Natural killer cell (primary cell): ENCODE measurements around the gene C10orf71. TPM values are rescaled to one million over a fixed set of nuclear protein-coding genes. Genes with fewer than 3 reads are reported as not detected.

Source experiments
- ATAC-seq, 3 donors: fragments of 150-1000 bp in 2 of 3; fragments of 200-7000 bp in 1 of 3; cut with Tn5 transposase; 1 replicate in 1 of 3; 2 replicates in 2 of 3; pipeline ENCODE4 v1.10.0; 2021; ENCODE audit warnings: mild to moderate bottlenecking in 2 of 3, moderate library complexity in 2 of 3
- DNase-seq, 2 donors: peaks; one replicate each; pipeline versions ENCODE4 v3.0.0 to v3.0.0-alpha.2; 2013 to 2021; ENCODE audit warnings: mixed read lengths in 1 of 2
- H3K27ac ChIP-seq: one replicate; pipeline ENCODE4 v1.5.1; 2013; ENCODE audit warnings: mild to moderate bottlenecking, low read length
- H3K27me3 ChIP-seq: one replicate; pipeline ENCODE4 v1.6.1; 2013; ENCODE audit warnings: low read length; ENCODE audit not compliant: control insufficient read depth, insufficient read depth
- H3K36me3 ChIP-seq: one replicate; pipeline ENCODE4 v1.6.1; 2013; ENCODE audit warnings: low read length; ENCODE audit not compliant: control insufficient read depth, insufficient read depth
- H3K4me1 ChIP-seq: one replicate; pipeline ENCODE4 v1.6.1; 2013; ENCODE audit warnings: low read length; ENCODE audit not compliant: control insufficient read depth, insufficient read depth
- H3K4me3 ChIP-seq: one replicate; pipeline ENCODE4 v1.5.1; 2013; ENCODE audit warnings: low read length
- H3K9me3 ChIP-seq: one replicate; pipeline ENCODE4 v1.6.1; 2013; ENCODE audit warnings: low read length; ENCODE audit not compliant: control insufficient read depth, insufficient read depth
- H3K27ac Mint-ChIP-seq, 2 donors: one replicate each; pipeline ENCODE4 v1.8.0; 2022; ENCODE audit warnings: mild to moderate bottlenecking in 2 of 2, mixed read lengths in 2 of 2, moderate library complexity in 1 of 2
- H3K27me3 Mint-ChIP-seq, 2 donors: one replicate each; pipeline ENCODE4 v1.8.0; 2022; ENCODE audit warnings: low read depth in 2 of 2, mixed read lengths in 2 of 2
- H3K36me3 Mint-ChIP-seq: one replicate; pipeline ENCODE4 v1.8.0; 2022; ENCODE audit warnings: mixed read lengths
- H3K4me1 Mint-ChIP-seq, 2 donors: one replicate each; pipeline ENCODE4 v1.8.0; 2022; ENCODE audit warnings: mixed read lengths in 2 of 2
- H3K4me3 Mint-ChIP-seq: one replicate; pipeline ENCODE4 v1.8.0; 2022; ENCODE audit warnings: mild to moderate bottlenecking, moderate library complexity, mixed read lengths
- H3K9me3 Mint-ChIP-seq, 2 donors: one replicate each; pipeline ENCODE4 v1.8.0; 2022; ENCODE audit warnings: mixed read lengths in 2 of 2
- WGBS: methylation state at CpG from one replicate; pipeline ENCODE4 v1.1.7; 2013; ENCODE audit warnings: missing lambda C conversion rate; ENCODE audit not compliant: insufficient coverage; 5-methylcytosine and 5-hydroxymethylcytosine counted together
- intact Hi-C: fragments of 100-400 bp; cut with micrococcal nuclease; formaldehyde crosslinking; loops from one replicate; pipeline ENCODE4 v1.14.2; 2022
- total RNA-seq, 4 donors: library from RNA; stranded (reverse); fragments of 120-200 nt in 1 of 4; gene quantifications; one replicate each; pipeline versions ENCODE4 v1.2.3 to v1.2.4, GENCODE V29; 2013 to 2022
- TF ChIP-seq, protein P1 (sequence below): fragments of 200-600 bp; IDR thresholded peaks from one replicate; pipeline ENCODE4 v1.8.0; 2022; ENCODE audit warnings: antibody characterized with exemption

C10orf71 gene
- total RNA-seq, 3 donors from 2014 or later (not counting 1 experiment from before 2014, with no cell fraction given), result not detected

DNA sequence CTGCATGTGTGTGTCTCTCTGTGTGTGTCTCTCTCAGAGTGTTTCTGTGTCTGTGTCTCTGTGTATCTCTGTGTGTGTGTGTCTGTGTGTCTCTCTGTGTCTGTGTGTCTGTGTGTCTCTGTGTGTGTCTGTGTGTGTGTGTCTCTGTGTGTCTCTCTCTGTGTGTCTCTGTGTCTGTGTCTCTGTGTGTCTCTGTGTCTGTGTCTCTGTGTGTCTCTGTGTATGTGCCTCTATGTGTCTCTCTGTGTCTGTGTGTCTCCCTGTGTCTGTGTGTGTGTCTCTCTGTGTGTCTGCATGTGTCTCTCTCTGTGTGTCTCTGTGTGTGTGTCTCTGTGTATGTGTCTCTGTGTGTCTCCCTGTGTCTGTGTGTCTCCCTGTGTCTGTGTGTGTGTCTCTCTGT, 44.8 kb upstream of the C10orf71 start:
- Histone ChIP-seq H3K36me3 (no peaks in the 10 kb centered on the region), H3K9me3 (no peaks in the 10 kb centered on the region), H3K27ac (peak overlapping the region; percentile 46), H3K27me3 (no peaks in the 10 kb centered on the region), H3K4me1 (peaks cover 39% of the 10 kb centered on the region), H3K4me3 (no peak overlapping the region)
- ATAC-seq, result no peak
- H3K27me3 Mint-ChIP-seq, result no peaks in the 10 kb centered on the region
- no peak for DNase-seq
- H3K9me3 Mint-ChIP-seq, result no peaks in the 10 kb centered on the region
- intact Hi-C loops, result loop anchor here (5.0 kb wide), 1 partner anchor 72 kb away; no protein-coding TSS in a partner anchor
- TF ChIP-seq, protein P1, sequence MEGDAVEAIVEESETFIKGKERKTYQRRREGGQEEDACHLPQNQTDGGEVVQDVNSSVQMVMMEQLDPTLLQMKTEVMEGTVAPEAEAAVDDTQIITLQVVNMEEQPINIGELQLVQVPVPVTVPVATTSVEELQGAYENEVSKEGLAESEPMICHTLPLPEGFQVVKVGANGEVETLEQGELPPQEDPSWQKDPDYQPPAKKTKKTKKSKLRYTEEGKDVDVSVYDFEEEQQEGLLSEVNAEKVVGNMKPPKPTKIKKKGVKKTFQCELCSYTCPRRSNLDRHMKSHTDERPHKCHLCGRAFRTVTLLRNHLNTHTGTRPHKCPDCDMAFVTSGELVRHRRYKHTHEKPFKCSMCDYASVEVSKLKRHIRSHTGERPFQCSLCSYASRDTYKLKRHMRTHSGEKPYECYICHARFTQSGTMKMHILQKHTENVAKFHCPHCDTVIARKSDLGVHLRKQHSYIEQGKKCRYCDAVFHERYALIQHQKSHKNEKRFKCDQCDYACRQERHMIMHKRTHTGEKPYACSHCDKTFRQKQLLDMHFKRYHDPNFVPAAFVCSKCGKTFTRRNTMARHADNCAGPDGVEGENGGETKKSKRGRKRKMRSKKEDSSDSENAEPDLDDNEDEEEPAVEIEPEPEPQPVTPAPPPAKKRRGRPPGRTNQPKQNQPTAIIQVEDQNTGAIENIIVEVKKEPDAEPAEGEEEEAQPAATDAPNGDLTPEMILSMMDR, result no peak
- H3K4me1 Mint-ChIP-seq, result peaks cover 5 to 14% of the 10 kb centered on the region in 2 donors
- H3K4me3 Mint-ChIP-seq, result no peak overlapping the region
- H3K36me3 Mint-ChIP-seq, result no peaks in the 10 kb centered on the region
- H3K27ac Mint-ChIP-seq, result no peak overlapping the region

DNA sequence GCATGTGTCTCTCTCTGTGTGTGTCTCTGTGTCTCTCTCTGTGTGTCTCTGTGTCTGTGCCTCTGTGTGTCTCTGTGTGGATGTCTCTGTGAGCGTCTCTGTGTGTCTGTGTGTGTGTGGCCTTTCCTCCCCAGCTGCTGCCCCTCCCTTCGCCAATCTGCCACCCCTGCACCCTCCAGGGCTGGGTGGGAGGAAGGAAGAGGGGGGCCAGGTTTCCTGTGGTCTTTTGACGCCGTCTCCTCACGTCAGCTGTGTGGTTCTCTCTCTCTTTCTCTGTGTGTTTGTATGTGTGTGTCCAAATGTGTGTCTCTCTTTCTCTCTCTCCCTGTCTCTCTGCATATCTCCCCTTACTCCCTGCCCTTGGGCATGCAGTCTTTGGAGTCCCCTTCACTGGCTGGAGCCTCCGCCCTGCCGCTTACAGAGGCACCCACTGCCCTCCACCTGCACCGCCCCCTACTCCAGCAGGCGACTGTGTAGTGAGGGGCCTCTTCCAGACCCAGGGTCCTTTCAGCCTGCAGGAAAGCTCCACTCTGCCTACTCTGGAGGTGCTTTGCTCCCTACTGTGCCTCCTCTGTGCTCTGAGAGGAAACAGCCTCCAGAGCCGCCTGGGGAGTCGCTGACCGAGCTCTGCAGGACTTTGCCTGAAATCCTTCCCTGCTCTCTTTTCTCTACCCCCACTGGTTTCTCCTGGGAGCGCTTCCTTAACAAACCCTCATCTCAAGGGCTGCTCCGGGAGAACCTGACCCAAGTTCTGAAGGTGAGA, 44.2 kb upstream of the C10orf71 start:
- WGBS, result 25% methylated on average over 8 of the region's 14 CpGs
- no peaks in the 10 kb centered on the region for H3K36me3 ChIP-seq
- Mint-ChIP-seq H3K9me3 (no peaks in the 10 kb centered on the region), H3K4me1 (peaks cover 5 to 14% of the 10 kb centered on the region in 2 donors), H3K27me3 (no peaks in the 10 kb centered on the region), H3K36me3 (no peaks in the 10 kb centered on the region), H3K27ac (no peak overlapping the region), H3K4me3 (no peak overlapping the region)
- intact Hi-C loops, result loop anchor here (5.0 kb wide), 1 partner anchor 72 kb away; no protein-coding TSS in a partner anchor
- DNase-seq, result peak; percentile 52 to 68
- no peaks in the 10 kb centered on the region for H3K9me3 ChIP-seq
- no peak overlapping the region for H3K4me3 ChIP-seq
- H3K27me3 ChIP-seq, result no peaks in the 10 kb centered on the region
- peak overlapping the region; percentile 46 for H3K27ac ChIP-seq
- peak; percentile 87 to 95 (median 94) for ATAC-seq
- TF ChIP-seq, protein P1, result no peak
- peaks cover 39% of the 10 kb centered on the region for H3K4me1 ChIP-seq

DNA sequence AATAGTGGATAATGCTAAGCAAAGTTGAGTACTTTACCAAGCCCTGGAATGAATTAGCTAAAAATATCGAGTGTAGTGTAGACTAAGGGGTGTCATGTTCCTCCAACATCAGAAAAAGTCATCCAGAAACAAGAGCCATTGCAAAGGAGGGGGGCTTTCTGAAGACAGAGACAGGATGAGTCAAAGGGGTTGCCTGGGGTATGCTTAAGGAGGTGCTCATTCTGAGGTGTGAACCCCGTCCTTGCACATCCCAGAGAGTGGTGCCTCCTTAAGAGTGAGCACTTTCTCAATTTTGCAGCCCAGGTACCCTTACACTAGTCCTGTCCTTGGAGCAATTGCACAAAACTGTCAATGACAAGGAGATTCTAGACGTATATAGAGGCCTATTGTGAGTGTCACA, 43.1 kb upstream of the C10orf71 start:
- Histone ChIP-seq H3K36me3 (no peaks in the 10 kb centered on the region), H3K9me3 (no peaks in the 10 kb centered on the region), H3K4me3 (no peak overlapping the region), H3K27me3 (no peaks in the 10 kb centered on the region), H3K4me1 (peaks cover 39% of the 10 kb centered on the region), H3K27ac (no peak overlapping the region)
- ATAC-seq (peak; percentile 33 to 57 (median 42)), DNase-seq (peak in 1 of 2 donors; percentile 14)
- TF ChIP-seq, protein P1, result no peak
- peaks cover 5 to 18% of the 10 kb centered on the region in 2 donors for H3K4me1 Mint-ChIP-seq
- no peaks in the 10 kb centered on the region for H3K27me3 Mint-ChIP-seq
- intact Hi-C loops, result no loop called here
- no peaks in the 10 kb centered on the region for H3K9me3 Mint-ChIP-seq
- no peak overlapping the region for H3K27ac Mint-ChIP-seq
- H3K36me3 Mint-ChIP-seq, result no peaks in the 10 kb centered on the region
- no peak overlapping the region for H3K4me3 Mint-ChIP-seq
- WGBS, result 84% methylated on average over 3 of the region's 3 CpGs
